ENCODE results near the gene MVB12A.

Gene MVB12A

DNA sequence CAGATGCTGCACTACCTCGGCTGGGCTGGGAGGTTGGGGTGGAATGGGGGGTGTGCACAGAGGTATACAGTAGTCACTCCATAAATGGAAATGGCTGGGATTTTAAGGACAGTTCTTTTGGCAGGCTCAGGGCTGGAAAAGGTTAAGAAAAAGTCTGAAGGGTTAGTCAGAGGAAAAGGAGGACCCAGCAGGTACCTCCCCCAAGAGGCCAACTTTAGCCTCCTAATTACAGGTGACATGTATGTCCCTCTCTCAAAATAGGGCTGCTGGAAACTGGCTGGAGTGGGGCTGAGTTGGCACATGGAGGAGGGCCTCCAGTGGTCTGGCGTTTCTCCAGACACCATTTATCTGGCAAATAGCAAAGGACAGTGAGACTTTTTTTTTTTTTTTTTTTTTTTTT lies 26.8 kb upstream of the MVB12A start:
- DNase-seq = no peak
- TF ChIP-seq, protein P1, sequence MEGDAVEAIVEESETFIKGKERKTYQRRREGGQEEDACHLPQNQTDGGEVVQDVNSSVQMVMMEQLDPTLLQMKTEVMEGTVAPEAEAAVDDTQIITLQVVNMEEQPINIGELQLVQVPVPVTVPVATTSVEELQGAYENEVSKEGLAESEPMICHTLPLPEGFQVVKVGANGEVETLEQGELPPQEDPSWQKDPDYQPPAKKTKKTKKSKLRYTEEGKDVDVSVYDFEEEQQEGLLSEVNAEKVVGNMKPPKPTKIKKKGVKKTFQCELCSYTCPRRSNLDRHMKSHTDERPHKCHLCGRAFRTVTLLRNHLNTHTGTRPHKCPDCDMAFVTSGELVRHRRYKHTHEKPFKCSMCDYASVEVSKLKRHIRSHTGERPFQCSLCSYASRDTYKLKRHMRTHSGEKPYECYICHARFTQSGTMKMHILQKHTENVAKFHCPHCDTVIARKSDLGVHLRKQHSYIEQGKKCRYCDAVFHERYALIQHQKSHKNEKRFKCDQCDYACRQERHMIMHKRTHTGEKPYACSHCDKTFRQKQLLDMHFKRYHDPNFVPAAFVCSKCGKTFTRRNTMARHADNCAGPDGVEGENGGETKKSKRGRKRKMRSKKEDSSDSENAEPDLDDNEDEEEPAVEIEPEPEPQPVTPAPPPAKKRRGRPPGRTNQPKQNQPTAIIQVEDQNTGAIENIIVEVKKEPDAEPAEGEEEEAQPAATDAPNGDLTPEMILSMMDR (IDR thresholded peaks at IDR 0.05; ENCODE audit: low read depth, low read length, missing control alignments) = no peak
- no peak overlapping the region for H3K27ac ChIP-seq

DNA sequence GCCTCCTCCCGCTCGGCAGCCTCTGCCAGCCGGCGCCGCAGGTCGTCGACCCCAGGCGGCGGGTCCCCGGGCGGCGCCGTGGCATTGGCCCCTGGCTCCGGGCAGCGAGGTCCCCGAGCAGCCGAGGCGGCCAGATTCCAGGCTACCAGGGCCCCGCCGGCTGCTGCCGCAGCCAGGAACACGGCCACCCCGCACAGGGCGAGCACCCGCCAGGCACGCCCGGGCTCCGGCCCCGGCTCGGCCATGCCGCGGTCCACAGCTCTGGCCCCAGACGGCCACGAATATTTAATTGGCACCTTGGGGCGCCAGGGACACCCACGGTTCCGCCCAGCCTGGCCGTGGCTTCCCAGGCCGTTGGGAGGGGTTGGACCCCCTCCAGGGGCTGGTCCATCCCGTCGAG lies 25.9 kb upstream of the MVB12A start, which contains the start of gene CCDC194:
TSS of gene CCDC194 (minus strand) at position 283 of the 400 bp plus-strand sequence. CDS start at position 245, 38 bp downstream.
- Histone ChIP-seq H3K4me3 (ENCODE audit: low read depth, low read length) (no peak within 1 kb of the TSS), H3K36me3 (replicated peaks) (no peaks in the 10 kb centered on the region)

More for the DNA sequence above, 26.8 kb upstream of the MVB12A start:
- no peak overlapping the region for H3K4me3 ChIP-seq (ENCODE audit: low read depth, low read length)
- H3K27me3 ChIP-seq (replicated peaks) = no peaks in the 10 kb centered on the region
- in situ Hi-C loops (cut with HindIII; ENCODE audit: low pct_ligation_motif_present, low sequenced_read_pairs) = no loop called here
- no peaks in the 10 kb centered on the region for H3K36me3 ChIP-seq (replicated peaks)

DNA sequence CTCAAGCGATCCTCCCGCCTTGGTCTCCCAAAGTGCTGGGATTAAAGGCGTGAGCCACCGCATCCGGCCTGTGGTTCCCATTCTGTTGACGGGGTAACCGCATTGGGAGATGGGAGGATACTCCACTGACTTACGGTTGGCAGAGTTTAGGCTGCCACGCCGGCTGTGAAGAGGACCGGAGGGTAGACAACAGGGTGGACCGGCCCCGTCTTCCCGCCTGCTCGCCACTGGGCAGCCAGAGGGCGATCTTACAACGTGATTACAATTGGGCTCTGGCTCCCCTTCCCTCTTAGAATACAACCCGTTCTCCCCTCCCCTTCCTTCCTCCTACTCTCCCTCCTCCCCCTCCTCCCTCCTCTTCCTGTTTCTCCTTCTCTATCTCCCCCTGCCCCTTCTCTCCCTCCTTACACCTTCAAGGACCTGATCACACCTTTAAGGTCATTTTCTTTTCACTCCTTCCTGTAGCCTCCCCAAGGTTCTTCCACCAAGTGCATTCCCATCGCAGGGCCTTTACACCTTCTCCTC lies 24.9 kb upstream of the MVB12A start:
- no peak overlapping the region for H3K27ac ChIP-seq
- DNase-seq = no peak
- H3K4me3 ChIP-seq (ENCODE audit: low read depth, low read length) = no peak overlapping the region
- in situ Hi-C loops (cut with HindIII; ENCODE audit: low pct_ligation_motif_present, low sequenced_read_pairs) = no loop called here
- H3K36me3 ChIP-seq (replicated peaks) = no peaks in the 10 kb centered on the region
- TF ChIP-seq, protein P1 (IDR thresholded peaks at IDR 0.05; ENCODE audit: low read depth, low read length, missing control alignments) = peak; percentile 71
- H3K27me3 ChIP-seq (replicated peaks) = no peaks in the 10 kb centered on the region

More for the DNA sequence above, 25.9 kb upstream of the MVB12A start, which contains the start of gene CCDC194:
- TF ChIP-seq, protein P1 (IDR thresholded peaks at IDR 0.05; ENCODE audit: low read depth, low read length, missing control alignments) = no peak
- Histone ChIP-seq H3K27me3 (replicated peaks) (no peaks in the 10 kb centered on the region), H3K27ac (no peak within 1 kb of the TSS)
- in situ Hi-C loops (cut with HindIII; ENCODE audit: low pct_ligation_motif_present, low sequenced_read_pairs) = no loop called here
- no peak for DNase-seq

GRCh38 chr19:17398902-17399527 lies 20.8 kb upstream of the MVB12A start:
- TF ChIP-seq, protein P1 (IDR thresholded peaks at IDR 0.05; ENCODE audit: low read depth, low read length, missing control alignments) = no peak
- no peak for DNase-seq
- no peaks in the 10 kb centered on the region for H3K36me3 ChIP-seq (replicated peaks)
- in situ Hi-C loops (cut with HindIII; ENCODE audit: low pct_ligation_motif_present, low sequenced_read_pairs) = no loop called here
- H3K4me3 ChIP-seq (ENCODE audit: low read depth, low read length) = no peak overlapping the region
- H3K27me3 ChIP-seq (replicated peaks) = no peaks in the 10 kb centered on the region
- no peak overlapping the region for H3K27ac ChIP-seq

DNA sequence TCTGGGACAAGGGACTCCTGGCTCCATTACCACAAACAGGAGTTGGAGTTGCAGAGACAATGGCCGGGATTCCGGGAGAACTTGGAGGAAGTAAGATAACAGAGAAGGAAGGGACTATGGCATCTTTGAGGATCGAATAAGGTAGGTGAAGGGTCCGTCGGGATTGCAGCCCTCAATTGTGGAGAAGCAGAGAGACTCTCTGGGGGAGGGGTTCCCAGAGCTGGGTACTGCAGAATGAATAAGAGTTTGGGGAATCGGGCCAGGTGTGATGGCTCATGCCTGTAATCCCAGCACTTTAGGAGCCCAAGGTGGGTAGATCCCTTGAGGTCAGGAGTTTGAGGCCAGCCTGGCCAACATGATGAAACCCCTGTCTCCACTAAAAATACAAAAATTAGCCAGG lies 18.2 kb upstream of the MVB12A start:
- TF ChIP-seq, protein P1 (IDR thresholded peaks at IDR 0.05; ENCODE audit: low read depth, low read length, missing control alignments) = no peak
- Histone ChIP-seq H3K4me3 (ENCODE audit: low read depth, low read length) (no peak overlapping the region), H3K27me3 (replicated peaks) (no peaks in the 10 kb centered on the region), H3K27ac (no peak overlapping the region), H3K36me3 (replicated peaks) (no peaks in the 10 kb centered on the region)
- DNase-seq = no peak
- in situ Hi-C loops (cut with HindIII; ENCODE audit: low pct_ligation_motif_present, low sequenced_read_pairs) = no loop called here

All from brain microvascular endothelial cell (primary cell).